Stimulated activated CD8-positive, alpha-beta memory T cell treated with anti-CD3 and anti-CD28 coated beads, Interleukin-12 subunit alpha, Interleukin-12 subunit beta, amount 100 ng/mL, for 4 hours (primary cell): ENCODE data around the gene USE1.
"Not testable (repeated sequence)": the region's sequence is repeated elsewhere in the genome, so short reads cannot be mapped to it uniquely, and the experiment has no call there.

Experiments
- DNase-seq: peaks from one replicate; pipeline ENCODE4 v3.0.0-alpha.2; 2020; ENCODE audit warnings: low read depth

Gene USE1

GRCh38 chr19:17215127-17215971, at the start of gene USE1:
USE1 (plus strand) TSS chr19:17215357; CDS start chr19:17215406, 49 bp downstream.
- DNase-seq, result peak; percentile 74

- DNase-seq, result no peak
Measured at GRCh38 chr19:17165715-17166114, 49.4 kb upstream of the USE1 start.

GRCh38 chr19:17170538-17171297, 44.4 kb upstream of the USE1 start:
- DNase-seq, result no peak

GRCh38 chr19:17171874-17172273, 43.3 kb upstream of the USE1 start:
- DNase-seq, result no peak

- no peak for DNase-seq
Measured at GRCh38 chr19:17172624-17173345, 42.4 kb upstream of the USE1 start.

GRCh38 chr19:17178291-17178690, 36.9 kb upstream of the USE1 start:
- DNase-seq, result no peak

- DNase-seq, result no peak
Measured at GRCh38 chr19:17180997-17181702, 34.0 kb upstream of the USE1 start.

- no peak for DNase-seq
Measured at GRCh38 chr19:17183271-17183761, 31.8 kb upstream of the USE1 start.

GRCh38 chr19:17183858-17184321, 31.3 kb upstream of the USE1 start:
- DNase-seq, result peak; percentile 6

- DNase-seq, result peak; percentile 40
Measured at GRCh38 chr19:17184371-17184841, 30.8 kb upstream of the USE1 start.

- no peak for DNase-seq
Measured at GRCh38 chr19:17185590-17185989, 29.6 kb upstream of the USE1 start.

- not testable (repeated sequence) for DNase-seq
Measured at GRCh38 chr19:17191736-17192135, 23.4 kb upstream of the USE1 start.

GRCh38 chr19:17192751-17193150, 22.4 kb upstream of the USE1 start:
- no peak for DNase-seq

GRCh38 chr19:17194608-17195007, 20.5 kb upstream of the USE1 start:
- no peak for DNase-seq

GRCh38 chr19:17195106-17195505, 20.1 kb upstream of the USE1 start:
- DNase-seq, result no peak

GRCh38 chr19:17196610-17197009, 18.5 kb upstream of the USE1 start:
- no peak for DNase-seq

- no peak for DNase-seq
Measured at GRCh38 chr19:17197666-17198065, 17.5 kb upstream of the USE1 start.

- DNase-seq, result no peak
Measured at GRCh38 chr19:17200408-17201079, 14.6 kb upstream of the USE1 start.

GRCh38 chr19:17202249-17202648, 12.9 kb upstream of the USE1 start:
- no peak for DNase-seq

- no peak for DNase-seq
Measured at GRCh38 chr19:17202713-17203112, 12.4 kb upstream of the USE1 start.
